ENCODE data around the gene FYN.

FYN gene

DNA sequence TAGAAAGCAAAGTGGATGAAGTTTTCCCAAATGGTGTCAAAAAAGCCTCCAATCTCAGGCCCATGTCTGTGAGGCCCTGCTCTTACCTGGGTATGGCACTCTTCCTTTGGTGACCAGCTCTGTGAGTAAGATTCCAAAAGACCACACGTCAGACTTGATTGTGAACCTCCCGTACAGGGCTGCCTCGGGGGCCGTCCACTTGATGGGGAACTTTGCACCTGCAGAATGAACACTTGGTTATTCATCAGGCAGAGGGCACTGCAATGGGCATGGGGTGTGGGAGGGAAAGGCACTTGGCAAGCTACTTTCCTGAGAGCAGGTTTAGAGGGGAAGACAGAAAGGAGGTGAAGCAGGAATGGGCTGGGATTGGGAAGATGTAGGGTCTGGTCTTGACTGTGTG lies 198.8 kb downstream of the FYN start:
- DNase-seq: no peak

DNA sequence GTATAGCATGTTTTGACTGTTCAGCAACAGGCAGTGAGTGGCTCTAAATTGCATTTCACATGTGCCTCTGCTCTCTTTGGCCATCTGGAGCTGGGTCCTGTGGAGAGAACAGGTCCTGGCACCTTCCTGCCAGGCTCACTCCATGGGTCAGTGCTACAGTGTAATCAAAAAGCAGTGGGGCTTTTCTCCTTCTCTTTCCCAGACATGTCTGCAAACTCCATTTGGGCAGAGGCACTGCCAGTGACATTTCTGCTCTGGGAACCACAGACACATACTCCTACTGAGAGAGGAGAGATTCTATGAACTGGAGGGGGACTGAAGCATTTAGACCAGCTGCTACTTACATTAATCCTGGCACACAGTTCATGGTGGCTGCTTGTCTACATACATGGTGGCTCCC lies 199.3 kb downstream of the FYN start:
- DNase-seq: no peak

DNA sequence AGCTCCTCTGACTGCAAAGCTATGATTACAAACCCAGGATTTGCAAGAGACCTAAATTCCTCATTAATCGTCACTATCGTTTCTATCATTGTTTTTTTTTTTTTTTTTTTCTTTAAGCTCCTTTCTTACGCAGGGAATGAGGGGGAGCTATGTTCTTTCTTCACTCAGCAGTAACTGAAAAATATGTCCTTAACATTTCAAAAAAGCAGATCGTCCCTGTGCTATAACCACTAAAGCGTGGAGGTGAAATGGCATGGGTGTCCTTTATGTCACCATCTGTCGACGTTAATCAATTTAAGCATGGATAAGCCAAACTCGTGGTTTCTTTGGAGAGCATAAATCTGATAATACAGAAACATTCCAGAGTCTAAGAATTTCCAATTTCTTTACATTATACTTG lies 199.7 kb downstream of the FYN start:
- no peak for DNase-seq

DNA sequence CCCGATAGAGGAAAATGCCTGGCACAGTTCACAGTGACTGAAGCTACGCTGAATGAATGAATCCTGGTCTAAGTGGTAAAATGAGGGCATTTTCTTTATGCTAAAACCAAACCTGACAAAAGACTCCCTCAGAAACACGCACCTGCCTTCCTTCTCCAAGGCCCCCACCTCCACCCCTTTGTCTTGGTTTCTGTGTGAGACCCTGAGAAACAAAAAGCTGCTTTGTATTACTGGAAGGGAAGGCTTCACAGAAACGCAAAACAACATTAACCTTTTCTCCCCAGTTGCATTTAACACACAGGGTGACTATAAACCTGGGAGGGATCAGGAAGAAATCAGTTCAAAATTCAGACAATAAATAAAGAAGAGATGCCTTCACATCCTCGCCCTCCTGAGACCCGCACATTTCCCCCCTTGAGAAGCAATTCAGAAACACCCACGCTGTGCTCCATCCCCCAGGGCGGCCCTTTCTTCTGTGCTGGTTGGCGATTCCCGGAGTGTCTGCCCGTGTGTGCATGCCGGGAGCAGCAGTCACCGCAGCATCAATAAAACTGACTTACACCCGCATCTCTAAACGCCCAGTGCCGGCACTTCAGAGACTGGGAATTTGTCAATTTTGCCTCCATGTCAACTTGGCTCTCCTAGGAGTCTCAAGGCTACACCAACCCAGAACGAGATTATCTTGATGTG lies 200.3 kb downstream of the FYN start:
- DNase-seq: no peak

DNA sequence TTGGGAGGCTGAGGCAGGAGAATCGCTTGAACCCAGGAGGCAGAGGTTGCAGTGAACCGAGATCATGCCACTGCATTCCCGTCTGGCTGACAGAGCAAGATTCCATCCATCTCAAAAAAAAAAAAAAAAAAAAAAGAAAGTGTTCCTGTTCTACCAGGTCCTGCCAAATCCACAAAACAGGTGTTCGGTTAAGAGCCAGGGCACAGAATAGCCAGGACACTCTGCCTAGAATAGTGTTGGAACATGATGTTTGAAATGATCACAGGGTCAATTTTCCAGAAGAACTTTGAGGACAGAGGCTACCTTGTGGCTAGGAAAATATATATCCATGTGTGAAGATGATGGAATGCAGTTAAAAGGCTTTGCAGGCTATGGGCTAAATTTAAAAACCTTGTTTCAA lies 203.9 kb downstream of the FYN start:
- DNase-seq: no peak

DNA sequence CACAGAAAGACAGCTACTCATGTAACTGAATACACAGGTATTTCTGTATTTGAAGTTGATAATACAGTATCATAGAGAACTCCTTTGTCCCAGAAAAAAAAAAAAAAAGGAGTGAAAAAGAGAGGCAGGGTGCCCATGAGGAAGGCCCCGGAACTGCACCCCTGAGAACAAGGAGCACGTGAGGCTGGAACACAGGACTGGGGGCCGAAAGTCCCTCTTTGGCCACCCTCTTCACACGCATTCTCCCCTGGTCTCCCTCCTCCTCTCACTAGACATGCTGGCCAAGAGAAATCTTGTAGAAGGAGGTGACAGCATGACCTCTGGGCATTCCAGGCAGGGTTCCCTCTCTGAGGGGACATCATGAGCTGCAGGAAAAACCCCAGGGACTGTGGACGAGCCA lies 204.8 kb downstream of the FYN start:
- DNase-seq: no peak

DNA sequence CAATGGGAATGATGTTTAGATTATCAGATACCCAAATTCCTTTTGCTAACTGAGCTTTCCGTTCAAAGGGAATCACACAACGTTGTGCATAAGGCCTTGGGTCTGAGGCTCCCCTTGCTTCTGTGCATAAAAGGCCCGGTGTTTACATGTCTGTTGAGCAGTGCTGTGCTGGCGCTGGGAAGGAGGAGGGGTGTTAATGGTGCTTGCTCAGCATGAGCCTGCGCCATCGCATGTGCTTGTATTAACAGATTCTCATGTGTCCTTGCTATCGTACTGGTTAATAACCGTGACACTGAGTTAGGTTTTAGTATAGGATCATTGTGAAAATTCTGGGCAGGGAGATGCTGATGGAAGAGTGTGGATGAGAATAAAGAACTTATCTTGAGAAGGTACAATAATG lies 205.3 kb downstream of the FYN start:
- DNase-seq: no peak

DNA sequence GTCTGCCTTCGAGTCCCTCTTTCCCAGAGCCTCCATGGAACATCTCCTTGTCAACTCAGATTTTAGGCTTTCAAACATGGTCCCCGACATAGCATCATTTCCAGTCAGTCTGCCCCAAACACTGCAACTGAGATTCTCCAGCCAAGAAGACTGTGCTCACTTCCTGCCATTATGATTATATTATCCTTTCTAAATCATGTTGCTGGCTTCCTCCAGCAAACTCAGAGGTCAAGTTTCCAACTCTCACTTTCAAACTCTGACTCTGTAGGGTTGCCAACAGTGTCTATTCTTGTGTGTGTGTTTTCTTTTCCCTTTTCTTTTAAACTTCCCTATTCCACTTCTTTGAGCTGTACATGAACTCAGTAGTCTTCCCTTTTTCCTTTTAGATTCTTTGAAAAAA lies 206.4 kb downstream of the FYN start:
- DNase-seq: no peak

DNA sequence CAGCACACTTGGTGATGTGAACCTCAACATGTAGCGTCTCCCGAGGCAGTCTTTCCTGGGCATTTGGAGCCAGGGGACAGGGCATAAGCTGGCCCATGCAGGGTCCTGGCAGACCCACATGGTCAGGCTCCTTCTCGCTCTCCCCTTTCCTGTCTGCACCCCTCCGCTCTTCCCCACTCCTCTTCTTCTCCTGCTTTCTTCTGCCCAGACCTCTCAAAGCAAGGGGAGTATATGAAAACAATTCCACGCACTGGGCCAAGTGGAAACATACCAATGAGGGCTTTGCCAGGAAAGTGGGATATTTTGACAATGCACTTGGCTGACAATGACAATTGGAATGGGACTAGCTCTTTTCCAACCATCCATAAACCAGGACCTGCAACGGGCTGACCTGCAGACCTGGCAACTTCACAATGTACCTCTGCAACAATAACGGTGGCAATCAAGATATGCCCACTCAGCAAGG lies 208.7 kb downstream of the FYN start:
- DNase-seq: no peak

DNA sequence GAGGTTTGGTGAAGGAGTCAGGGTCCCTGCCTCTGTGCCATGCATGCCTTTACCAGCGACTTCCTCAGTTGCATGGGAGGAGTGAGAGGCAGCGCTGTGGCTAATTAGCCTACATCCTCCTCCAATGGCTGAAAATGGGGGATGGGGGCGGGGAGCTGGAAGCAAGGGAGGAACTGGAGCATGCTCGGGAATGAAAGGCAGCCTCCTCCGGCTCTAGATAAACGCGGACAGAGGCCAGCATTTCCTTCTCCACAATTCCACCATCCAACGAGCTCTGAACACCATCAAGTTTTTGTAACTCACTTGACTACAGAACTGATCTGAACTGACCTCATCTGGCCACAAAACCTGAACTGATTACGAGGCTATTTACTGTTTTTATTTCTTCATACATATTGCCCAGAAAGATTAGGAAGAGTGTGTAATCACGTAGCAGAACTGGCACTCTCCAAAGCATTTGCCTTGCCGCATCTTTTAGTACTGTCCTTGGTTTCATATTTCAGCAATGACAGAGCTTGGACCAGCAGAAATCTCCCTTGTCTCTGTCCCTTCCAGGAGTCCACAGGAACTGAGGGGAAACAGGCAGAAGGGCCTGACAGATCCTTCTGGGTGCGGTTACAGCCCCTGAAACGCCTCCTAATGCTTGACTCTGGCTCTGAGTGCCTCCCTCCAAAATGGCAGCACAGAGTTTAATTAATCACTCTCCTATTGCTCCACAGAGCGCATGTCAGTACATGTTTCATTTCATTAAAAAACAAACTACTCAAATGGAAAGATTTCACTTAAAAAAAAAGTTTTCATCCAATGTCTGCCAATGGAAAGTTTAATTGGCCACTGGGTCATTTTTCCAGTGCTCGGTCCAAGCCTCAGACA lies 209.3 kb downstream of the FYN start:
- no peak for DNase-seq

DNA sequence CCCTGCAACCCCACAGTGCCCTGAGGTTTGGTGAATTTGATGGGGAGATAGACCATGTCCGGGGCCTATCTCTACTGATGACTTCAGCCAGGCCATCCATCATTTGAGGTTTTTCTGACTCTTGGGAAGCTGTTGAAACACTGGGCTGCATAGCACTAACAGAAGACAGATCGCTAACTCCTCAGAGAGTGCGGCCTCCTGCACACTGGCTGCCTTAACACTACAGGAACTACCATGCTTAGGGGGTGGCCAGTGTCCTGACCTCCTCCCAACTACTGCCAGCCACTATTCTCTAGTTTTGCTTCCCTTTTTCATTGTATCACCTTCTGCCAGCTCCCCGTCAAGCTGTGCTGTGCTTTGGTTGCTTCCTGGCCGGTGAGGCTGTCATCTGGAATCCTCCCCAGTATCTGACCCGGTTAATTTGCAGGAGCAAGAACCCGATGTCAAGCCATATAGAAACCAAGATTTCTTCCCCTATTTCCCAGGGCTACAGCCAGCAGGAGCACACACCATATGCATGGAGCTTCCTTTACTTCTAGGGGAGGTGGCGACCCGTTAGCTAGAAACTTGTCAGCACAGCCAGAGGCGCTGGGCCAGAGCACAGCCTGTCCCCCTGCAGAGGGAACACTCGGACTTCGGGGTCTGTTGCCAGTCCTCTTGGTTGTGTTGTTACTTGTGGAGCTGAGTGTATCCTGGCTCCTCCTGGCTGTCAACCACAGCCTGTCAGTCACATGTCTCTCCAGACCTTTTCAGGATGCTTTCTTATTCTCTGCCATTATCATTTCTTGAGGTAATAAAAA lies 210.3 kb downstream of the FYN start:
- DNase-seq: no peak

DNA sequence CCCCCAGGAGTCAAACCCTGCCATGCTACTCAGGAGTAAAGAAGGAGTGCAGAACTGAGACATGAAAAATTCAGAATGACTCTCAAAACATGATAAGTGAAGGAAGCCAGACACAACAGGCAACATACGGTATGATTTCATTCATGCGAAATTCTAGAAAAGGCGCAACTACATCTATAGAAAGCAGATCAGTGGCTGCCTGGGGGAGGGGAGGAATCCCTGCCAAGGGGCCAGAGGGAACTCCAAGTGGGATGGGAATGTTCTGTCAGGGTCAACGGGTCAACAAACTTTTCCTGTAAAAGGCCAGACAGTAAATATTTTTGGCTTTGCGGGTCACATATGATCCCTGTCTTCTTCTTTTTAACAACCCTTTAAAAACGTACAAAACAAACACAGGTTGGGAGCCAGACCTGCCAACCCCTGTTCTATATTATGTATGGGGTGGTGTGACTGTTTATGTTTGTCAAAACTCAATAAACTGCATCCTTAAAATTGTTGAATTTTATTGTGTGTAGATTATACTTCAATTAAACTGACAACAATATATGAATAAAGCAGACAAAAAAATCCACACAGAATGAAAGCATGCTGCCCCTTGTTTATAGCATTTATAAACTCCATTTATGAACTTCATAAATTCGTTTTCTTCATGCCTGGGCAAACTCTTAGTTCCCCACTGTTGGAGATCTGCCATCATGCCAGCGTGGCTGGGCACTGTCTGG lies 211.0 kb downstream of the FYN start:
- DNase-seq: no peak

DNA sequence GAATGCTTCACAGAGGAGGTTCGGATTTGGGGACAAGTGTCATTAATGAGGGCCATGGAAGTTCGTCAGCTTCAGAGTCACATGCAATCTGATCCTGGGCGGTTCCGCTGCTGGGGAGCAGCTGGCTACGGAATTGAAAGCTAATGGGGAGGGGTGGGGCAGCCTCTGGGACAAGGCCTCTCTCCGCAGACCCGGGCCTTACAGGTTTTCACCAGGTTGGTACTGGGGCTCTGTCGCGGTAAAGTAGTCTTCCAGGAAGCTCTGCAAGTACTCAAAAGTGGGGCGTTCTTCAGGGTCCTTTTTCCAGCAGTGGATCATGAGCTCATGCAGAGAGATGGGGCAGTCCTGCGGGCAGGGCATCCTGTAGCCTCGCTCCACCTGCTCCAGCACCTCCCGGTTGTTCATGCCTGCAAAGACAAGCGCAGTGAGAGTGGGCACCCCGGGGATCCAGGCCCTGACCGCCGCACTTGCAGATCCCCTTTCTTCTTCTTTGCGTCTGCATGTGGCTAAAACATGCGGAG lies 211.7 kb downstream of the FYN start:
- DNase-seq: no peak

DNA sequence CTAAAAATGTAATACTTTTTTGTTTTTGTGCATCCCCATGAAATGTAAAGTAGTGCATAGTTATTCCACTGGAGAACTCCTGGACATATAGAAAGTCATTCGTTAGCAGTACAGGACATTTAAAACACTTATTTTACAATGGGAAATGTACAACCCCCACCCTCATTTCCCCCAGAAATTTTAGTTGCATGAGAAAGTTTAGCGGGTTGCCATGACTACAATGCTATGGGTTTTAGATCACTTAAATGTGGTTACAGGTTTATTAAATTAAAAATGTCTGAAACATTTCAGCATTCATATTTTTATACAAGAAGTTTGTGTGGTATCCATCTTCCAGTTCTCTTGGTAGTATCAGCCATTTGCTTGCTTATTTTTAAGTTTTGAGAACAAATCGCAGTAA lies 212.7 kb downstream of the FYN start:
- DNase-seq: no peak

DNA sequence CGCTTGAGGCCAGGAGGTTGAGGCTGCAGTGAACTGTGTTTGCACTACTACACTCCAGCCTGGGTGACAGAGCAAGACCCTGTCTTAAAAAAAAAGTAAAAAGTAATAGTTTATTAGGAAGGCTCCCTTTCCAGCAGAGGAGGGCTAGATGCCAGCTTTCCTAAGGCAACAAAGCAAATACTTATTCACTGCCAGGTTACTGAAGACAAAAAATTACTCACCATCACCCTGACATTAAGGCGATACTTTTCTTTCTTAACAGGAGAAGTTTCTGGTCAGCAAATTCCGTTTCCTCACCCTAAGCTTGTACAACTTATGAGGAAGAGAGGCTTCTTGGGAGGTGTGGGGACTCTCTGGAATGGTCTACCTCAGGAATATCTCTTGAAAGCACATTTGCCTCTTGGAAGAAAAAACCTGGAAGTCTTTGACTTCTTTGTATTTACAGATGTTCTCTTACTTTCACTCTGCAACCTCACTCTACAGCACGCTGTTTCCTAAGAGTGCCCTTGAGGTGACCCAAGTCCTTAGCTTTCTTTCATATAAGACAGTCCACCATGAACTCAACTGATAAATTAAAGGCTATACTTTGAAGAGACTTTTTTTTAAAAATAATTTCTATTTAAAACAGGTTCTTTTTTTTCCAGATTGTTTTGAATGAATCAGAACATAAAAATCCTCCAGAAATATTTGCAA lies 214.6 kb downstream of the FYN start:
- no peak for DNase-seq

DNA sequence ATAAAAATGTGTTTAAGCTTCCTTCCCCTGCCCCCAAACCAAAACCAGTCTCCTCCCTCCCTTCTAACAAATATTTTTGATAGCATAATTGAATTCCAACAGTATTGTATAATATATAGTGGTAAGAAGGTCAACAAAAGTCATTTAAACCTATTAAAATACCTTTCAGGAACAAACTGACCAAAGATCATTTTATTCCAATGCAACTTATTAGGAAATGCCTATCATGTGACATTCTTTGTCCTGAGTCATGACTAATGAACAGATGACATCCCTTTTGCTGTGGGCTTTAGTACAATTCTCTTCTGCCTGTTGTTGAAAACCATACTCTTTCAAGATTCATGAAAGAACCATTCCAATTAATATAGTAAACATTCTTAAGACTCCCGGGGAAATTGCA lies 216.1 kb downstream of the FYN start:
- DNase-seq: no peak

DNA sequence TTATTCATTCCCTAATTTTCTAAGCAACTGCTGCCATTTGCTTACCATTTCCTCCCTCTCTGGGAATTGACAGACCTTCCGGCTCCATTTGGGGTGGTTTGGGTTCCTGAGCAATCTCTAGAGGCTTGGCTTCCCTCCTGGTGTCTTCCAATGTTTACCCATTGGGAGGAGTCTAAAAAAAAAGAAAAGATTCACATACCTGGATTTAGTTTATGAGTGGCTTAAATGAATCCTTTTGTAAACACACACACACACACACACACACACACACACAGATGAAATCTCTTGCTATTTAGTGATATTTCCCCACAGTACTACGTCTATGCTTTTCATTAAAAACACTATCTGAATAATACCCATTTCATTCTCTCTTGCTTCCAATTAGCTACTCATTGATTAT lies 219.3 kb downstream of the FYN start:
- DNase-seq: no peak

DNA sequence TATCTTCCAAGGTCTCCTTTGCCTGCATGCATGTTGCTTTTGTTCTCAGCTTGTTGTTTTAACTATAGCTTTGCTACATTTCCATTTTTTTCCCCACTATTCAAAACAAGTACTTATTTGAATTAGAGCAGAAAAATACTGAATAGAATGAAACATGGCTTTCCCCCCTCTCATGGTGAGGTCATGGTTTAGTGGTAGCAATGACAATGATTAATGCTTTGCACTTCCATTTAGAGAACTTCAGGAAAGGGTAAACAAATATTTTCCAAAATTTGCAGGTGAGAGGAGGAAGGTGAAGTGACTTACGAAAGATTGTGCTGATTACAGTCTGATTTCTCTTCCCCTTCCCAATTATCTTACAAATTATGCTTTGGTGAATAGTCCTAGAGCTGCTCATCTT lies 219.8 kb downstream of the FYN start:
- no peak for DNase-seq

DNA sequence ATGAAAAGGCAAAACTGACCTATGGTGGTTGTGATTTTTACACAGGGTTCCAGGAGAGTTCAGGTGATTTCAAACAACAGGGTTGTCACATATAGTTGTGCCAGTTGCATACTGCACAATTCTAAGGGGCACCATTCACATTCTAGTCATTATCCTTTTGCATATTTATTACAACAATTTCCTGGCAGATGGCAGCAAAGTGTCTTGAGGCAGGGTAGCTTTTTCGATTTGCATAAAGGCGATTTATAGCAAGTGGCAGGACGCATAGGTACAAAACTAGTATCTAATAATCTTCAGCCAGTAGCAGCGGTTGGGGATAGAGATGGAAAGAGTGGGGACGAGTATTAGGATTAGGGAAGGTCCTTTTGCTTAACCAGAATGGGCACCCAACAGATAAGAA lies 221.1 kb downstream of the FYN start:
- DNase-seq: no peak

DNA sequence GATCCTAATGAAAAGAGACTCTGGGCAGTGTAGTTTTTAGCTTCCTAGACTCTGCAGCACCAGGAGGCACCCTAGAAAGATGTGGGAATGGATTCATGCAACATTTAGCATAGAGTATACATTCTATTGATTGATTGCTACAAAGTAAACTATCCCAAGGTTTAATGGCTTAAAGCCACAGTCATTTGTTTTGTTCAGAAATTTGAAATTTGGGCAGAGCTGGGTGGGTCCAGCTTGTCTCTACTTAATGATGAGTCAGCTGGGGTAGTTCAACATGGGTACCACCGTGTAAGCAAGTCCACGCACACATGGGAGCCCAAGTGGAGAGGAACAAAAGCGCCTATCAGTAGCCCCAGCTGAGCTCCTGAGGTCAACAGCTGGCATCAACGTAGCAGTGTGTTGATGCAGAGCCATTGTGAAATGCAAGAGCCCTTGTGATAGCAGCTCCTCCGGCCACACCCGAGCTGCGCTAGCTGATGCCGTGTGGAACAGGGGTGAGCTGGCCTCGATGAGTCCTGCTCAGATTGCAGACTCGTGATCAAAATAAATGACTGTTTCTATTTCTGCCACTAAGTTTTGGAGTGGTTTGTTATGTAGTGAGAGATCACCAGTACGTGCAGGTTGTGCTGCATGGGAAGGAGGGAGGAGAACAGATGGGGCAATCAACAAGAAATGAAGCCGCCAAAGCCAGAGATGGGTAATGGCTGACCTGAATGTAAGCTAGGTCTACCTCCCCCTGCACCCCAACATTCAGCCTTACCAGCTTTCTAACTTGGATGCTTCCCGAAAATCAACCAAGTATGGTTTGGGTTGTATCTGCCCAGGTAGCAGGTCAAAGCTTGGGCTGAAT lies 221.8 kb downstream of the FYN start:
- DNase-seq: no peak

DNA sequence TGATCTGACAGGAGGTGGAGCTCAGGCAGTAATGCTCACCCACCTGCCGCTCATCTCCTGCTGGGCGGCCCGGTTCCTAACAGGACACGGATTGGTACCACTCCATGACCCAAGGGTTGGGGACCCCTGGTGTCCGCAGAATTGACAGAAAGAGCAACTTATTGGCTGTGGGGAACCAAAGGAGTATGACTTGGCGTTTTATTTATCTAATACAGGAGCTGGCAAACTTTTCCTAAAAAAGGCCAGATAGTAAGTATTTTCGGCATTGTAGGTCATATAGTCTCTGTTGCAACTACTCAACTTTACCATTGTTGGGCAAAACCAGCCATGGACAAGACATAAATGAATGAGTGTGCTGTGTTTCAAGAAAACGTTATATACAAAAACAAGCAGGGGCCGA lies 223.2 kb downstream of the FYN start:
- DNase-seq: no peak

All from CD4-positive, alpha-beta T cell treated with Interleukin-12 subunit alpha and Interleukin-12 subunit beta, for 1 hour (primary cell).